NCI-H128 (cell line): ENCODE results near the gene EPB41L2.
"Not testable (repeated sequence)": the region's sequence is repeated elsewhere in the genome, so short reads cannot be mapped to it uniquely, and the experiment has no call there.

Source experiments
- DNase-seq: peaks from one replicate; lab custom pipeline; 2025; ENCODE audit not compliant: unreplicated experiment; lab: John Stamatoyannopoulos, UW

The EPB41L2 gene

DNA sequence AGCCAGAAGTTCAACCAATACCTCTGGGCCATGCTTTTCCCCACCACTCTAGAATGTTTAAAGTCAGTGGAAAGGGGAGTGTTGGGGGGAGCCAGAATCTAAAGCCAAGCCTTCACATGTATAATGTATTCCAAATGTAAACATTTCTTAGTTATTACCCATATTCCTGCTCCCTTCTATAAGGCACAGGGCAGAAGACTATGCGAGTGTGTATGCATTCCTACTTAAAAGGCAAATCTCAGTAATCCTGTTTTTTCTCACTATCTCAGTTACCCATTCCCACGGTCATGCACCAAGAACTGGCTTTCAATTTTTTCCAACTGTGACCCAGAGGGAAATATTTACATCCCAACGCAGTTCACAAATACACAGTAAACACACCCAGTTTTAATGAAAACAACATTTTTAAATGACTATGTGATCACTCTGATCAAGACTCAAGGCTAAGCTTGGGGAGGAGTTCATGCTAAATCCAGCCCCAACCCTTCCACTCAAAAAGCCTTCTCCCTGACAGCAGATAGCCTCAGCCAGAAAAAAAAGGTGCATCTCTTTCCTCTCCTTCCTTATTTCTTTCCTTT, 57.5 kb downstream of the EPB41L2 start:
- no peak for DNase-seq

GRCh38 chr6:131004936-131005335, 58.1 kb downstream of the EPB41L2 start:
- DNase-seq, result no peak

DNA sequence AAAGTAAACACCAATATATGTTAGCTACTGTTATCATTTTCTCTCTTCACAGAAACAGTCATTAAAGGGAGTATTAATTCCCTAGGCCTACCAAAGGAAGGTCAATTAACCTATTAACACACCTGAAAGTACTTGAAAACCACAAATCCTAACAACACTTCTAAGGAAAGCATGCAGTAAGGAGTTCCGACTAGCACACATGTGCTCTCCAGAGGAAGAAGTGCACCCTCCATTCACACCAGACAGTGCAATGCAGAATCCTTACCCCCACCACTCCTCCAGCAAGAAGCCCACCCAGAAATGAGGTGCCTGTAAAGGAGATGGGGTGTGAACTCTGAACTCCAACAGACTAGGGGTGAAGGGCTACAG, 58.7 kb downstream of the EPB41L2 start:
- no peak for DNase-seq

GRCh38 chr6:131003488-131004386, 59.3 kb downstream of the EPB41L2 start:
- no peak for DNase-seq

GRCh38 chr6:131002661-131002980, 60.4 kb downstream of the EPB41L2 start:
- no peak for DNase-seq

DNA sequence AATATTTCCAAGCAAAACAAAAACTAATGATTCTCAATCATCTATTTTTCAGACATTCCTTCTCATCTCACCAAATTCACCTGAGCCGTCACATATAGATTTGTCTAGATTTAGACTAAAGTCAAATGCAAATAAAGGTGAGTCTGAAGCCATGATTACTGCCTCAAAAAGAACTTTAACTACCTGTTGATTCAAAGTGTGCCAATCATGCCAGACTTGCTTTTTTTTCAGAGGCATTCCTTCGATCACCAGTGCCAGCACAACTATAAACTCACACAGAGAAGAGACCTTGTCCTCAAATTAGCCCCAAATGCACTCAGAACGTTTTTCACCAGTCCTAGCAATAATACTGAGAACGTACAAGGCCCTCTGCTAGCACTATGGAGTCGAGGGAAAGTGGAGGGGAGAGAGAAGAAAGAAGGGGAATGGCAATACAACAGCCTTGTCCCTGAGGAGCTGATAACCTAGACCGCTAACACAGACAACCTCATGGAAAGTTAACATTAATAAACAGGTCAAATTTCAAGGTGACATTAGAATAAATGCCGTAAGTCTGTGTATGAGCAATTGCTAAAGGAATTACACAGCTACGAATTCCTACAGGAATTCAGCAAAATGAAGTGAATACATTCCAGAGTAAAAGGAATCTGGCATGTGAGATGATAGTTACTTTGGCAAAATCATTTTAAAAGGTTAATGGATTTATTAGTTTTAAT, 60.9 kb downstream of the EPB41L2 start:
- DNase-seq, result no peak

DNA sequence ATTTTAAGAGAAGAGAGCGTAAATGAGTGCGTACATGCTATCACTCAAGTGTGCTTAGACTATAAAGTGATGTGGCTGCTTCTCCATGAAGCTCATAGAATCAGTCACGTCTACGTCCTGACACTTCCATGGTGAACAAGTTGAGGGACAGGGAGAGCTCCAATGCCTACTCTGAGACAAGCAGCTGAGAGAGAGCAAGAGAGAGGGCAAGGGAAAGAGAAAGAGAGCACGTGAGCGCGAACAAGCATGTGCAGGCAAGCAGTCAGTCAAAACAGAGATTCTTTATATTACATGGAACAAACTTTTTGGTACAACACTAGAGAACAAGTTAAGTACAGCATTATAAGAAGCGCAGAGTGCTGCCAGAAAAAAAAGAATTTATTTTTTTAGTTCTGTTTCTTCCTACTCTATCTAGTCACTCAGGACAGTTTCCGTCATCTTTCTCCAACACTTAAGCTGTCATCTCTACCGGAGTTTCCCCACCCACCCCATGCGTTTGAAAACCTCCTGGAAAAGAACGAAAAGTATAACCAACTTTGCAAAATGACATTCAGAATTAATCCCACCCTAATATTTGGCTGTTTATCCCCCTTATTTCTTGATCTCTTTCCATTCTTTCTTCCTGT, 61.8 kb downstream of the EPB41L2 start:
- DNase-seq, result no peak

GRCh38 chr6:131000544-131000943, 62.5 kb downstream of the EPB41L2 start:
- no peak for DNase-seq

DNA sequence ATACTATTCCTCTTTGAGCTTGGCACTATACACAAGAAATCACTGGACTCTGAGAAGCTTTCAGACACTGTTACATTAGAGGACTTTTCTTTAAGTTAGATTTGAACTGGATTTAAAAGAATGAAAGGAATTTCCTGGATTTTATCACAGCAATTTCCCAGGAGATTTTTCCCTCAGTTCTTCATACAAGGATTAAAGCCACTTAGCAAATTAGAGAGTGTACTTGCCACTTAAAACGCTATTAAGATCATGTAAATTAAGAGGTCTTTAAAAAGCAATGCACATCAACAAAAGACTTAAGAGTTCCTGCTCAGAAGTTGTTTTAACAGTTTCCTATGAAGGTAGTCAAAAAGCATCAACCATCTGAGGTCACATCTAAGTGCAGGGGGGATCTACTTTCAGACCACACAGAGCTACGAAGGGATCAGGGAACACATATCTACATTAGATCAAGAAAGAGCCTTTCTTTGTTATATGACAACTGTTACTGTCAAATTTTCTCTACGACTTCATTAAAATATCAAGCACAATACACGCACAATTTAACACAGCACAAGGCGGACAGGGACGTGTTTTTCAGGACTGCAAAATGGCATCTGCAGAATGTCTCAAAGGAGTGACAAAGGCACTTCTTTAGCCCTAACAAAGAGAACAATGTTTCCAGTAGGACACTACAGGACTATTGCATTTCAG, 65.8 kb downstream of the EPB41L2 start:
- no peak for DNase-seq

GRCh38 chr6:130996635-130997034, 66.4 kb downstream of the EPB41L2 start:
- no peak for DNase-seq

DNA sequence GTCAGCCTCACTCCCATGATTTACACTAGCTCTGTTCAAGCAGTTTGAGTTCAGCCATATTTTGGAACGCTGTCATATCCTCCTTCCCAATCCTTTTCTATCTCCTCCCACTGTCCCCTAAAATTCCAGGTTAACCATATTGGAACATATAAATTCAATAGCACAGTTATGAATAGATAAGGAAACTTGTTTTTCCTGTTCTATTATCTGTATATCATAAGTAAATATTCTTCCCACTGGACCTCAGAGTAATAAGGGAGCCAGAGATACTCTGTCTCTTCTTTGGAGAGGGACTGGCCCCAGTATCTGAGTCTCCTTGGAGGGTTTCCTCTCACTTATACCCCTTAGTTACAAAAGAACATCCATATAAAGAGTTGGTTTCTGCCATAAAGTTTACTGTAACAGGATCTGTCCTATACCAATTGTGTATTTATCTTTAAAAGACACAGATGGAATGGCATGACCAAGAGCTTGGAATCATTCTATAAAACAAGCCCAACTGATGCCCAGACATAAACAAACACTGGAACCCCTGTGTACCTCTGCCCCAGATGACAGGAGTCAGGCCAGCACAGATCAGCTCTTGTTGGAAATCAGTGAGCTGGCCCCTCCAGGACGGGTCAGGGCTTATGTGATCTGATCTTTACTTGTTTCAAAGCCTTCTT, 67.1 kb downstream of the EPB41L2 start:
- DNase-seq, result no peak

DNA sequence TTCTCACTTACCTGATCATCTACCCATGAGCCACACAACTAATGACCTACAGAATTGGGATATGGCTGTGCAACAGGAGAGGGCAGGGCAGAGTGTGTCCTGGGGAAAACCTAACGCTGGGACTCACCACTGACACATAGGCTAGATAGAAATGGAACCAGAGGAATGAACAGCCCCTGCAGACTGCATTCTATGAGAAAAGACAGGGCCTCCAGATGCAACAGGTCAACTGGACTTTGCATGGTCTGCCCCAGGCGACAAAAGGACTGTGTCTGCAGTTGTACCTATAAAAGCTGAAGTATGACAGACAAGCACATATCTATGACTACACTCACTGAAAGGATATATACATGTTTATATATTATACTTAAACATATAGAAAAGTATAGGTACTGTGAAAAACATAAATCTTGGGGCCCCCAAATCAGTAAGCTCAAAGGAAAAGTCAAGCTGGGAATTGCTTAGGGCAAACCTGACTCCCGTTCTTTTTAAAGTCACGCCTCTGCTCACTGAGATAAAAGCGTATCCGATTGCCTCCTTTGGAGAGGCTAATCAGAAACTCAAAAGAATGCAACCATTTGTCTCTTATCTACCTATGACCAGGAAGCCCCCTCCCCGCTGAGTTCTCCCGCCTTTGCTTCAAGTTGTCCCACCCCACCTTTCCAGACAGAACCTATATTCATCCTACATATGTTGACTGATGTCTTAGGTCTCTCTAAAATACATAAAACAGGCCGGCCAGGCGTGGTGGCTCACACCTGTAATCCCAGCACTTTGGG, 68.5 kb downstream of the EPB41L2 start:
- DNase-seq, result no peak

GRCh38 chr6:130993292-130993765, 69.7 kb downstream of the EPB41L2 start:
- DNase-seq, result no peak

DNA sequence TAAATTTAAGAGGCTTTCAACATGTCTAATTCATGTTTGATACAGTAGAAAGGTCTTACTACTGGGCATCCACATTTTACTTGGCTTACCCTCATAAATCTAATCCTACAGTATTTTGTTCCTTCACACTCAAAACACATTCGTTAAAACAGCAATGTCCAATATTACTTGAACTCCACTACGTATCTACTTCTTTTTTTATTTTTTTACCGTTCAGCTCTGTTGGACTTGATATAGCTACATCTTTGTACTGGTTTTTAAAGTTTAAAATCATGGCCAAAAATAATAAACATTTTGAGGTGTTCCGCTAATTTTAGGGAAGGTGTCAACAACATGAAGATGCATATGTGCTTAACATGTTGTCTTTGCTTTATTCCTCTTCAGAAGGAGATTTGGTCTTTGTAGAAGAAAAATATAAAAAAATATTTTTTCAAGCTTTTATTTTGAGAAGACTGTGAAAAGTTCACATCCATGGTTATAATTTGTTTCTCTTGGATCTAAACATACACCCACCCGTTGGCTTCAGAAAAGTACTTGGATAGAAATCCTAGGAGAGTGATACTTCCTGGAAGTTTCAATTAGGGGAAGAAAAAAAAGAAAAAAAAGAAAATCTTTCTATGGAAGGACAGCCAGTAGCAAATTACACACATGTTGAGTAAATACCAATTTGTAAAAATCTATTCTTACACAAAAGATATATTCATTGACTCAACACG, 71.5 kb downstream of the EPB41L2 start:
- no peak for DNase-seq

DNA sequence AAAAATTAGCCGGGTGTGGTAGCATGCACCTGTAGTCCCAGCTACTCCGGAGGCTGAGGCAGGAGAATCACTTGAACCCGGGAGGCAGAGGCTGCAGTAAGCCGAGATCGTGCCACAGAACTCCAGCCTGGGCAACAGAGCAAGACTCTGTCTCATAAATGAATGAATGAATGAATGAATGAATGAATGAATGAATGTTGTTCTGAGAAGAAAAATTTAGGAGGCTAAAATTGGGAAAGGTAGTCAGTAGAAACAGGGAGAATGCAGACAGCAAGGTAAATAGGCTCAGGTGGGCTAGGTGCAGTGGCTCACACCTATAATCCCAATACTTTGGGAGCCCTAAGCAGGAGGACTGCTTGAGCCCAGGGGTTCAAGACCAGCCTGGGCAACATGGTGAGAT, 75.5 kb downstream of the EPB41L2 start:
- not testable (repeated sequence) for DNase-seq

DNA sequence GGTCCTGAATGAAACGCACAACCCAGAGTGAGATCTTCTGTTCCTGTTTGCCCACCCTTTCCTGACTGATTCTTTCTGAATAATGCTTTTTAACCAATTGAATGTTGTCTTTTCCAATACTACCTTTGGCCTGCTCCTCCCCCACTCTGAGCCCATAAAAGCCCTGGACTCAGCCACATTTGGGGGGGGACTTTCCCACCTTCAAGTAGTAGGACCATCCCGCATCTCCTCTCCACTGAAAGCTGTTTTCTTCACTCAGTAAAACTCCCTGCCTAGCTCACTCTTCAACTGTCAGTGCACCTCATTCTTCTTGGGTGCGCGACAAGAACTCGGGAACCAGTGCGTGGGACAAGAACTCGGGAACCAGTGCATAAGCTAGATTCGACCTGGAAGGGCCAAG, 77.9 kb downstream of the EPB41L2 start:
- no peak for DNase-seq

DNA sequence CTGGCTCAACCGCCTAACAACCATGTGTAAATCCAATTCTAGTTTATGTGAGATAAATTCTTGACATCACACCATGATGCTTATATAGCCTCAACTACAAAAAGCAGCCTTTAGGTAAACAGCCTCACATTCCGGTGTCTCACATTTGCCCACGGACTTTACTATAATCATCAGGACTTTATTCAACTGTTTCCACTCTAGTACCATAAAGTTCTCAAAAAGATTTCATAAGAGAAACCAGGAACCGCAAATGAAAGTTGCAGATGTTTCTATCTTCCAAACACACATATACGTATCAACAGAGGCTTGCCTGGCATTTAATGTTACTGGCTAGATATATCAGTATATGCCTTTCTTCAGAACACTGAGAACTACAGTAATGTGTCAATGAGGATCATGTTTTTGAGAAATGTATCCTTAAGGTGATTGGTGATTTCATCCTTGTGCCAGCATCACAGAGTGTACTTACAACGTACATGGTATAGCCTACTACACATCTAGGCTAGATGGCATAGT, 80.0 kb downstream of the EPB41L2 start:
- DNase-seq, result no peak

DNA sequence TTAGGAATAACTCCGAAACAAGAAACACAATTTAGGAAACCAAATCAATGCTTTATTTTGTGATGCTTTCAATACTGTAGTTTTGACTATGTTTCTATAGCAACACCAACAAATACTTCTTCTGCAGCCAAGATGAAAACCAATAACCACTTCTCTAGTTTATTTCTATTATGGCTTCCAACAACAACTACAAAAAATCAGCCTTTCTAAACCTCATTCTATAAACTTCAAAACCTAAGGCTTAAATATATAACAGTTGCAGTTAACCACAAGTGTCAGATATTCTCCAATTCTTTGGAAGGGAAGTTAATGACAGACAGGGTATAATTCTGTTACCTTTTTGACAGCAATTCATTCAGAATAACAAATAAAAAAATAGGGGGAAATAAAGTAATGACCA, 80.9 kb downstream of the EPB41L2 start:
- DNase-seq, result no peak

DNA sequence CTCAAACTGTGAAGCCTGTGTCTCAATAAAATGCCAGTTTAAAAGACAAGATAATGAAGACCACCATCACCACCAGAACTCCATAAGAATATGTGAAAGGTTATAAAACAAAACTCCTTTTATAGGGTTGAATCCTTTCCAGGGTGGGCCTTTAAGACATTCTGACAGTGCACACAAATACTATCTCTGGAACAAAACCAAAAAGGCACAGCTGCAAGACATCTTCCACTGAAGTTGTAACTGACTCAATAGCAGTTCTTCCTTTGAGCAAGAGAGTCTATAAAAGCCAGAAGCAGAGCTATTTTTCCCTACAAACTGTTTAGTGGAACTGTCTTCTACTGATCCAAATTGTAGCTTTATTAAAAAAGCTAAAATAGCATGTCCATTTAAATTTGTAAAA, 81.6 kb downstream of the EPB41L2 start:
- no peak for DNase-seq
